GM20431 (cell line): Measurements from ENCODE around the gene EXOC3L4.
"Not testable (repeated sequence)": the region's sequence is repeated elsewhere in the genome, so short reads cannot be mapped to it uniquely, and the experiment has no call there.

Experiments used
- in situ Hi-C: fragments of 300-500 bp; cut with MseI, MboI; formaldehyde crosslinking; loops from one replicate; pipeline ENCODE4 v1.15.0; 2020; ENCODE audit warnings: low sequenced_read_pairs; ENCODE audit not compliant: unreplicated experiment

The EXOC3L4 gene

GRCh38 chr14:103102689-103103260 is 8.2 kb downstream of the EXOC3L4 start:
- in situ Hi-C loops, result no loop called here

GRCh38 chr14:103103461-103104388 is 9.2 kb downstream of the EXOC3L4 start:
- in situ Hi-C loops, result no loop called here

GRCh38 chr14:103104389-103104653 is 9.8 kb downstream of the EXOC3L4 start:
- in situ Hi-C loops, result no loop called here

GRCh38 chr14:103104654-103105452 is 10.3 kb downstream of the EXOC3L4 start:
- in situ Hi-C loops, result no loop called here

GRCh38 chr14:103105580-103106150 is 11.1 kb downstream of the EXOC3L4 start:
- in situ Hi-C loops, result no loop called here

- in situ Hi-C loops, result no loop called here
These were observed 12.9 kb downstream of the EXOC3L4 start for GRCh38 chr14:103107455-103107854.

- in situ Hi-C loops, result no loop called here
These were observed 13.6 kb downstream of the EXOC3L4 start for GRCh38 chr14:103107941-103108748.

GRCh38 chr14:103108749-103109207 is 14.3 kb downstream of the EXOC3L4 start:
- in situ Hi-C loops, result no loop called here

GRCh38 chr14:103109535-103110441 is 15.3 kb downstream of the EXOC3L4 start:
- in situ Hi-C loops, result no loop called here

- in situ Hi-C loops, result no loop called here
These were observed 16.2 kb downstream of the EXOC3L4 start for GRCh38 chr14:103110681-103111231.

GRCh38 chr14:103111232-103111868 is 16.8 kb downstream of the EXOC3L4 start:
- in situ Hi-C loops, result no loop called here

- in situ Hi-C loops, result no loop called here
These were observed 18.1 kb downstream of the EXOC3L4 start for GRCh38 chr14:103112400-103113243.

- in situ Hi-C loops, result no loop called here
These were observed 18.8 kb downstream of the EXOC3L4 start for GRCh38 chr14:103113303-103113702.

- in situ Hi-C loops, result no loop called here
These were observed 19.2 kb downstream of the EXOC3L4 start for GRCh38 chr14:103113774-103114173.

- in situ Hi-C loops, result not testable (repeated sequence)
These were observed 20.7 kb downstream of the EXOC3L4 start for GRCh38 chr14:103115086-103115679.

- in situ Hi-C loops, result no loop called here
These were observed 21.5 kb downstream of the EXOC3L4 start for GRCh38 chr14:103115845-103116572.
